ENCODE results near the gene DPP8.

The DPP8 gene

GRCh38 chr15:65535192-65535591 is 17.7 kb upstream of the DPP8 start:
- Mint-ChIP-seq H3K9me3 (no peaks in the 10 kb centered on the region), H3K4me1 (peaks cover 34% of the 10 kb centered on the region), H3K27me3 (no peaks in the 10 kb centered on the region), H3K4me3 (no peak overlapping the region), H3K27ac (no peak overlapping the region), H3K36me3 (ENCODE audit: low read depth) (peaks cover 21% of the 10 kb centered on the region)
- no peak for ATAC-seq
- no peak for DNase-seq

GRCh38 chr15:65533057-65533756 is 15.7 kb upstream of the DPP8 start:
- Mint-ChIP-seq H3K4me3 (no peak overlapping the region), H3K4me1 (peaks cover 40% of the 10 kb centered on the region), H3K27me3 (no peaks in the 10 kb centered on the region), H3K36me3 (ENCODE audit: low read depth) (peaks cover 21% of the 10 kb centered on the region), H3K9me3 (no peaks in the 10 kb centered on the region), H3K27ac (no peak overlapping the region)
- DNase-seq (no peak), ATAC-seq (no peak)

DNA sequence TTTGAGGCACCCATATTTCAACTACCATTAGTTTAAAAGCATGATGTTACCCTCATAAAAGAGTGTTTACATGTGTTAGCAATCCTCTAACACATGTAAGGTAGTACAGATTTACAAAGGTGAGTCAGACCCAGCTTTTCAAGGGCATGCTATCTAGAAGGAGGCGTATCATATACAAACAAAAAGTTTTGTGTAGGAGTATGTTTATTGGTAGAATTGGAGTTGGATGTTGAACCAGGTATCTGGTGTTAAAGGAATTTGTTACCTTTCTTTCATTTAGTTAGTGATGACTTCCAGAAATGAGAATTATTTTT is 15.2 kb upstream of the DPP8 start:
- DNase-seq (no peak), ATAC-seq (no peak)
- peak overlapping the region; percentile 84 for H3K4me3 Mint-ChIP-seq
- peaks cover 40% of the 10 kb centered on the region for H3K4me1 Mint-ChIP-seq
- no peak overlapping the region for H3K27ac Mint-ChIP-seq
- H3K9me3 Mint-ChIP-seq, result no peaks in the 10 kb centered on the region
- peaks cover 19% of the 10 kb centered on the region for H3K36me3 Mint-ChIP-seq (ENCODE audit: low read depth)
- no peaks in the 10 kb centered on the region for H3K27me3 Mint-ChIP-seq

GRCh38 chr15:65530318-65531111 is 13.0 kb upstream of the DPP8 start, which contains the start of gene HACD3:
Gene HACD3, plus strand, starts transcription at chr15:65530463. Its CDS starts 169 bp downstream, at chr15:65530632.
- Mint-ChIP-seq H3K27ac (peak within 1 kb of the TSS; percentile 84), H3K9me3 (no peaks in the 10 kb centered on the region), H3K36me3 (ENCODE audit: low read depth) (peaks cover 14% of the 10 kb centered on the region), H3K27me3 (no peaks in the 10 kb centered on the region), H3K4me3 (peak within 1 kb of the TSS; percentile 84), H3K4me1 (peaks cover 40% of the 10 kb centered on the region)
- DNase-seq (peak; percentile 94), ATAC-seq (peak; percentile 97)

- H3K36me3 Mint-ChIP-seq (ENCODE audit: low read depth), result peaks cover 12% of the 10 kb centered on the region
- H3K27me3 Mint-ChIP-seq, result no peaks in the 10 kb centered on the region
- H3K4me1 Mint-ChIP-seq, result peaks cover 38% of the 10 kb centered on the region
- no peak for ATAC-seq
- H3K9me3 Mint-ChIP-seq, result no peaks in the 10 kb centered on the region
- H3K4me3 Mint-ChIP-seq, result peak overlapping the region; percentile 84
- no peak for DNase-seq
- H3K27ac Mint-ChIP-seq, result peak overlapping the region; percentile 84
These were observed 12.4 kb upstream of the DPP8 start for GRCh38 chr15:65529762-65530317.

GRCh38 chr15:65528461-65529060 is 11.1 kb upstream of the DPP8 start:
- H3K4me3 Mint-ChIP-seq, result no peak overlapping the region
- H3K9me3 Mint-ChIP-seq, result no peaks in the 10 kb centered on the region
- no peak for DNase-seq
- H3K27ac Mint-ChIP-seq, result no peak overlapping the region
- no peaks in the 10 kb centered on the region for H3K27me3 Mint-ChIP-seq
- H3K36me3 Mint-ChIP-seq (ENCODE audit: low read depth), result peaks cover 4% of the 10 kb centered on the region
- peaks cover 29% of the 10 kb centered on the region for H3K4me1 Mint-ChIP-seq
- ATAC-seq, result no peak

DNA sequence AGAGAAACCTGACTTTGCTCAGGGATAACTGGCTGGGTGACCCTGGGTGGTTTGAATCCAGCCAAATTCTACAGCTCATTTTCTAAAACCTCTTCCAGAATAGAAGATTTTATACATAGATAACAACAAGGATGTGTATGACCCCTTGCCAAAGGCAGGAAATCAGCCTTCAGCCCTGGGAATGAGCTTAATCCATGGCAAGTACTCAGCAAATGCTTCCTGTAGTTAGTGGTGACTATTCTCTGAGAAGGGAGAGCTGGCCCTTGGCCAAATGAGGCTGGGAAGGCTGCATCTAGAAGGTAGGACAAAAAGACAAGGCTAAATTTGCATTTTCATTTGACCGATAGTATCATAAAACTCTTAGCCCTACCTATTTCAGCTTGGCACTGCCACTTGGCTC is 8.1 kb upstream of the DPP8 start:
- Mint-ChIP-seq H3K9me3 (no peaks in the 10 kb centered on the region), H3K4me1 (peaks cover 6% of the 10 kb centered on the region), H3K27ac (no peak overlapping the region), H3K27me3 (peaks cover 2% of the 10 kb centered on the region), H3K36me3 (ENCODE audit: low read depth) (no peaks in the 10 kb centered on the region), H3K4me3 (no peak overlapping the region)
- ATAC-seq (no peak), DNase-seq (no peak)

GRCh38 chr15:65524226-65524625 is 6.7 kb upstream of the DPP8 start:
- Mint-ChIP-seq H3K27ac (no peak overlapping the region), H3K36me3 (ENCODE audit: low read depth) (no peaks in the 10 kb centered on the region), H3K9me3 (no peaks in the 10 kb centered on the region), H3K4me1 (no peaks in the 10 kb centered on the region), H3K27me3 (peaks cover 2% of the 10 kb centered on the region), H3K4me3 (no peak overlapping the region)
- DNase-seq (no peak), ATAC-seq (no peak)

DNA sequence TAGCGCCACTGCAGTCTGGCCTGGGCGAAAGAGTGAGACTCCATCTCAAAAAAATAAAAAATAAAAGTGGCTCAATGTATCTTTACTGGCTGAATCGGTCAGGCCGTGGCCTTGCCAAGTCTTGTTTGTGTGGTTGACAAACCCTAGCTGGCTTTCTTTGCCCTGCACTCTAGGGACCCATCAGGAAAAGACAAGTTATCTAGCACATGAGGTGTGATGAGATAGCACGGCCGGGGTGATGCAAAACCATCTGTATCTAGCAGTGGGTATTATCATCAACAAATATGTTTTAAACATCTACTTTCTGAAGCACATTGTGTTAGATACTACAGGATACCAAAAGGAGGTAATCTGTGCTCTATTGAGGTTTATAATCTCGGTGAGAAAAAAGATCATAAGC is 3.9 kb upstream of the DPP8 start:
- DNase-seq (no peak), ATAC-seq (no peak)
- Mint-ChIP-seq H3K27me3 (peaks cover 2% of the 10 kb centered on the region), H3K27ac (no peak overlapping the region), H3K36me3 (ENCODE audit: low read depth) (peaks cover 3% of the 10 kb centered on the region), H3K4me3 (no peak overlapping the region), H3K9me3 (no peaks in the 10 kb centered on the region), H3K4me1 (peaks cover 8% of the 10 kb centered on the region)

DNA sequence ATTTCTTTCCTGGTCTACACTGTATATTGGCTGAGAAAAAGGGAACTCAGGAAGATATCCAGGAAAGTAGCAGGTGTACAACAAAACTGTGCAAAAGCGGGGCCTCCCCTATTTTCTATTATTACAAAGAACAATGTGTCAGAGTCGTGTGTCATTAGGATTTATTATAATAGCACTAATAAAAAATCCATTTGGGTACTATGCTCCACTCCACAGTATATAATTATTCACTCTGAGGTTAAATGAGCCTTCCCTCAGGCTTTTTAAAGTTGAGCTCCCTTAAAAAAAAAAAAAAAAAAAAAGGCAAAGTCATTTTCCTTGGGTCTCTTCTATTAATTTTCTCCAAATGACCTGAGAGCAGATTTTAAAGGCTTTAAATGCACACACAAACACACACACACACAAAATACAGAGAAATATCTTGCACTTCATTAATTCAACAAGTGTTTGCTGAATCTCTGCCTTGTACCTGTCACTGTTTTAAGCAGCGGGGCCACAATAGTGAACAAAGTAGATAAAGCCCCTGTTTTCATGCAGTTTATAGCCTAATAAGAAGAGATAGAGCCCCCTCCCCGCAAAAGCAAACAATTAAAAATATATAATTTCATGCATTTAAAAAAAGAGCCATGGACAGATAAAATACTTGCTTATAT is 1.3 kb upstream of the DPP8 start:
- Mint-ChIP-seq H3K4me1 (peaks cover 29% of the 10 kb centered on the region), H3K27me3 (peaks cover 2% of the 10 kb centered on the region), H3K4me3 (no peak overlapping the region), H3K9me3 (no peaks in the 10 kb centered on the region), H3K27ac (no peak overlapping the region), H3K36me3 (ENCODE audit: low read depth) (peaks cover 12% of the 10 kb centered on the region)
- ATAC-seq (no peak), DNase-seq (no peak)

- ATAC-seq (no peak), DNase-seq (no peak)
- H3K27me3 Mint-ChIP-seq, result no peaks in the 10 kb centered on the region
- H3K9me3 Mint-ChIP-seq, result no peaks in the 10 kb centered on the region
- H3K4me1 Mint-ChIP-seq, result peaks cover 36% of the 10 kb centered on the region
- peaks cover 14% of the 10 kb centered on the region for H3K36me3 Mint-ChIP-seq (ENCODE audit: low read depth)
- peak overlapping the region; percentile 97 for H3K4me3 Mint-ChIP-seq
- peak overlapping the region; percentile 94 for H3K27ac Mint-ChIP-seq
These were observed 348 bp upstream of the DPP8 start for GRCh38 chr15:65517866-65518207.

DNA sequence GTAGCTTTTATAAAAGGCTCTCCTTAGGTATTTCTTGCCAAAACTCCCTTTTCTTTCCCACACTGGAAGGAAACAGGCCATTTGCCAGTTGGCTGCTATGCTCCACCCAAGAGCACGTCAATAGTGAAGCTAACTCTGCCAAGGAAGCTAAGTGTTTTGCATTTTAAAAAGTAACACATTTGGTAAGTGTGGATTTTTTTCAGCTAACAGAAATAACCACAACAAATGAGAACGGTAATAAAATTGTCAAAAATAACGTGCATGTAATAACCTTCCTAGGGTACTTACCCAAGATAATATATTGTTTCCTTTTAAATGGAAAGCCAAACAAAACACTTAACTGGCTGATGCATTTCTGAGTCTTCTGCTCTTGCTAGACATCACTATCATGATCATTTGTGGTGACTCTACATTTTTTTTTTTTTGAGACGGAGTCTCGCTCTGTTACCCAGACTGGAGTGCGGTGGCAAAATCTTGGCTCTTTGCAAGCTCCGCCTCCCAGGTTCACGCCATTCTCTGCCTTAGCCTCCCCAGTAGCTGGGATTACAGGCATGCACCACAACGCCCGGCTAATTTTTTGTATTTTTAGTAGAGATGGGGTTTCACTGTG is 4.6 kb downstream of the DPP8 start:
- no peaks in the 10 kb centered on the region for H3K9me3 Mint-ChIP-seq
- DNase-seq, result no peak
- no peak overlapping the region for H3K27ac Mint-ChIP-seq
- no peak overlapping the region for H3K4me3 Mint-ChIP-seq
- H3K27me3 Mint-ChIP-seq, result no peaks in the 10 kb centered on the region
- peaks cover 41% of the 10 kb centered on the region for H3K36me3 Mint-ChIP-seq (ENCODE audit: low read depth)
- no peak for ATAC-seq
- H3K4me1 Mint-ChIP-seq, result peaks cover 50% of the 10 kb centered on the region

DNA sequence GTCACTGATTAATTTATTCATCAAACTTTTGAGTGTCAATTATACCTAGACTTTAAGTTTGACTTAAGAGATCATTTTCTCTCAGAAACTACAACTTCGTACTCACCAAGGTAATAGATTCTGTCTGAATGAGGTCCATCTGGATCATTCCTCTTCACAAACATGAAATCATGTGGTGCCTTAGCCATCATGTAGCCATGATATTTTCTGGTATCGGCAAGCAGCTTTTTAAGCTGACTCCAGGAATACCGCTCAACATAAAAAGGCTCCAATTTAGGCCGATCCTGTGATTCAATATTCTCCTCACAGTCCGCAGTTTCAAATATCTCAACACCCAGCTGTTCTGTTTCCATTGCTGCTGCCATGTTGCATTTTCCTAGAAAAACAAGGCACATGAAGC is 5.3 kb downstream of the DPP8 start:
- no peak for DNase-seq
- no peak overlapping the region for H3K4me3 Mint-ChIP-seq
- peaks cover 43% of the 10 kb centered on the region for H3K36me3 Mint-ChIP-seq (ENCODE audit: low read depth)
- ATAC-seq, result no peak
- H3K27me3 Mint-ChIP-seq, result no peaks in the 10 kb centered on the region
- no peaks in the 10 kb centered on the region for H3K9me3 Mint-ChIP-seq
- H3K27ac Mint-ChIP-seq, result no peak overlapping the region
- peaks cover 47% of the 10 kb centered on the region for H3K4me1 Mint-ChIP-seq

- no peak for DNase-seq
- Mint-ChIP-seq H3K27me3 (no peaks in the 10 kb centered on the region), H3K4me1 (peaks cover 24% of the 10 kb centered on the region), H3K9me3 (no peaks in the 10 kb centered on the region), H3K27ac (peak overlapping the region; percentile 24), H3K36me3 (ENCODE audit: low read depth) (peaks cover 34% of the 10 kb centered on the region), H3K4me3 (no peak overlapping the region)
- no peak for ATAC-seq
These were observed 8.2 kb downstream of the DPP8 start for GRCh38 chr15:65509321-65509720.

All from activated naive CD8-positive, alpha-beta T cell treated with anti-CD3 and anti-CD28 coated beads, Interleukin-2, amount 50 U/mL, for 24 hours (primary cell).